Activated CD4-positive, CD25-positive, alpha-beta regulatory T cell treated with anti-CD3 and anti-CD28 coated beads, Interleukin-2, amount 50 U/mL, for 72 hours (primary cell): ENCODE results near the gene ACOX2.

Experiments
- DNase-seq: peaks from one replicate; pipeline ENCODE4 v3.0.0; 2021

The ACOX2 gene

DNA sequence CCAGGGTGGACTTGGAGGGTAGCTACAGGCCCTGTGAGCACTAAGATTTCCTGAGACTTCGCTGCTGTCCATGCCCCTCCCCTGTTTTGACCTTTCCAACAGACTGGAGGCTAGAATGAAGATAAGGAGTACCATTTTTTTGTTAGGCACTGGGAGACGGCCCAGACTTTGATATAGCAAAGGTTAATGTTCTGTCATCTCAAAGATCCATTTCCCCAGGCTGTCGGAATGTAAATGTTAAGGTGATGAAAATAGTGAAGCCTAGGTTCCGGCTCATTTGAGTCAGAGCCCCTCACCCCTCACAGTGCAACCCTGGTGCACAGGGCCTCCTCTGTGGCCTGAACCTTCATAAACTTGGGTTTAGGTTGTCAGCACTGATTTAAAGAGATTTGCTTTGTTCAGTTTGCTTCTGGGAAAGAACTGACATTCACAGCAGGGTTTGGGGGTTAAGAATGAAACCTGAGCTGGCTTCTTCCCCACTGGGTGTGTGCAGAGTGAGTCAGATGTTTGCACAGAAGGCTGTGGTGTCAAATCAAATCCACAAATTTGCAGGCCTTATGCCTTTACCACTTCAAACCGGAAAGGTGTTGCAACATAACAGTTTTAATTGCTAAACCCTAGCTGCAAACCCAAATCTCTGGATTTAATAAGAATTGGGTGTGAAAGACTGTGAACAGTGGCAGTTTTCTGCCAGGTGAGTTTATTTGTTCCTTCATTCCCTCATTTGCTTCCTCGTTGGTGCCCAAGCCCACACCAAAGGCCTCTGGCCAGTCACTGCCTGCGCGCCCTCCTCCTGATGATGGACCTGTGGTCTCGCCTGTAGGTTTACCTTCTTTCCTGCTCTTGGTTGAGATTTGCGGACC is 65.7 kb downstream of the ACOX2 start:
- DNase-seq, result no peak

DNA sequence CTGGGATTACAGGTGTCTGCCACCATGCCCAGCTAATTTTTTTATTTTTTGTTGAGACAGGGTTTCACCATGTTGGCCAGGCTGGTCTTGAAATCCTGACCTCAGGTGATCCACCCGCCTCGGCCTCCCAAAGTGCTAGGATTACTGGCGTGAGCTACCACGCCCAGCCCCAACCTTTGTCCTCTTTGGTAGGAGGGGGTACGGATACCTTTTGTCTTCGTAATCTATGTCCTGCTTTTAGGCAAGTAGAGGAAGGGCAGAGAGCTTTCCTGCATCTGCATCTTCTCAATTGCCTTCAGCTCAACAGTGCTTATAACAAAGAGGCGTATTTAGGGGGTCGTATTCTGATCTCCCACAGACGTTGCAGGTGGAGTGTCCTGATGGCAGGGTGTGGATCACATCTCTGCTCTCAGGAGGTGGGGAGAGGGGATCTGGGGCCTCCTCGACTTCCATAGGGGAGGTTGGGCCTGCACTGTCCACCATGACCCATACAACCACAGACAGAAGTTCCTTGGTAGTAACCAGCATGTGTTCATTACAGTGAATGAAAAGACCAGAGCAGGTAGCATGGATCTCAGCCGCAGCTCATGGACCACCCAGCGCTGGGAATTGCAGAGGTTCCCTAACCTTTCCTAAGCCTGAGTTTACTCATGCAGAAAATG is 66.5 kb downstream of the ACOX2 start:
- no peak for DNase-seq

DNA sequence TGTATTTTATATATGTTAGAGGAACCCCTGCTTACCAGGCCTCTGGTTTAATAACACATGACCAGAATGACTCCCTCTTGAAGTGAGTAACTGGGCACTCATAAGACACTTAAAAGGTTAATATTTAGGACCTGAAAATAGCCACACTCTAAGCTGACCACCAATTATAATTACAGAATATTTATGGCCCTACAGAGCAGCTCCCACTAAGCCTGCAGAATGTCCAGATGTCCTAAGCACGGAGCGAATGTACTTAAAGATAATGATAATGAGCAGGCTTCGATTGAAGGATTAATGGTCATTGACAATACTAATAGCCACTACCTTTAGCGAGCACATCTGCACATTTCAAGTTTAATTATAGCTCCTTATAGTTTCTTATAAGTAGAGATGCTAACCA is 67.9 kb downstream of the ACOX2 start:
- no peak for DNase-seq

DNA sequence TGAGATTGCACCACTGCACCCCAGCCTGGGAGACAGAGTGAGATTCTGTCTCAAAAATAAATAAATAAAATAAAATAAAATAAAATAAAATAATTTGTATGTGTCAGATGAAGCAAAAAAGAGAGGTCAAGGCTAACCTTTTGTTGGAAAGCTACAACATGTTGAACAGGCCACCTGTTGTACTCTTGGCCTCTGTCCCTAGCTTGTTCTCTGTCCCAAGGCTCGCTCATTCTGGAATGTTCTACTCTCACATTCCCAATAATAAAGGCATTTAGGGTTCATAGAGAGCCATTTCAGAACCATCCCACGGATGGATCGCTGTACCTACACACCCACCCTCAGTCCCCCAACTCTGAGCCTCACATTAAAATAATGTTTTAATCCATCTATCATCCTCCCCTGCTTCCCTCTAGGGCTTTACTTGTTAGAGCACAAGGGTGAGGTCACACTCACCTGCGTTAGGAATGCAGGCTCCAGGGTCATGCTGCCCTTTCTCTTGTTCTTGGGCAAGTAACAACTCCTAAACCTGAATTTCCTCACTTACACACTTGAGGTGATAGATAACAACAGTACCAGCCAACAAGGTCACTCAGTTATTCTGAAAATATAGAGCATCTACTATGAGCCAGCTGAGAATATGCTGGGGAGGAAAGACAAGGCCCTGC is 70.0 kb downstream of the ACOX2 start:
- no peak for DNase-seq

DNA sequence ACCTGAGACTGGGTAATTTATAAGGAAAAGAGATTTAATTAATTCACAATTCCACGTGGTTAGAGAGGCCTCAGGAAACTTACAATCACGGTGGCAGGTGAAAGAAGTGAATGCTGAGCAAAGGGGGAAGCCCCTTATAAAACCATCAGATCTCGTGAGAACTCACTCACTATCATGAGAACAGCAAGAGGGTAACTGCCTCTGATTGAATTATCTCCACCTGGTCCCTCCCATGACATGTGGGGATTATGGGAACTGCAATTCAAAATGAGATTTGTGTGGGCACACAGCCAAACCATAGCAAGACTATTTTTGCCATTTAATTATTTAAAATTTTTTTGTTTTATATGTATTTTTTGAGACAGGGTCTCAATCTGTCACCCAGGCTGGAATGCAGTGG is 72.1 kb downstream of the ACOX2 start:
- DNase-seq, result no peak

DNA sequence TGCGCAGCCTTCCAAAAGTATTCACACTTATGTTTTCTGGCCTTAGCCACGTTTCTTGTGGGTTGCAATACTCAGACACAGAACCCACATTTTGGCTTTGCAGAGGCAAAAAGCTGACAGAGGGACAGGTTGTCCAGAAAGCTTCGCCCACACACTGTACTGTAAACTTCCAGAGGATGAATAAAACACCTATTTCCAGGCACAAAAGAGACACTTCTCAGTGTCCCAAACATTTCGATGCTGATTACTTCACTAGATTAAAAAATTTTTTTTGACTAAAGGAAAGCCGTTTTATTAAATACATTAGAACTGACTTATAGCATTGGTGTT is 73.1 kb downstream of the ACOX2 start:
- DNase-seq, result no peak

DNA sequence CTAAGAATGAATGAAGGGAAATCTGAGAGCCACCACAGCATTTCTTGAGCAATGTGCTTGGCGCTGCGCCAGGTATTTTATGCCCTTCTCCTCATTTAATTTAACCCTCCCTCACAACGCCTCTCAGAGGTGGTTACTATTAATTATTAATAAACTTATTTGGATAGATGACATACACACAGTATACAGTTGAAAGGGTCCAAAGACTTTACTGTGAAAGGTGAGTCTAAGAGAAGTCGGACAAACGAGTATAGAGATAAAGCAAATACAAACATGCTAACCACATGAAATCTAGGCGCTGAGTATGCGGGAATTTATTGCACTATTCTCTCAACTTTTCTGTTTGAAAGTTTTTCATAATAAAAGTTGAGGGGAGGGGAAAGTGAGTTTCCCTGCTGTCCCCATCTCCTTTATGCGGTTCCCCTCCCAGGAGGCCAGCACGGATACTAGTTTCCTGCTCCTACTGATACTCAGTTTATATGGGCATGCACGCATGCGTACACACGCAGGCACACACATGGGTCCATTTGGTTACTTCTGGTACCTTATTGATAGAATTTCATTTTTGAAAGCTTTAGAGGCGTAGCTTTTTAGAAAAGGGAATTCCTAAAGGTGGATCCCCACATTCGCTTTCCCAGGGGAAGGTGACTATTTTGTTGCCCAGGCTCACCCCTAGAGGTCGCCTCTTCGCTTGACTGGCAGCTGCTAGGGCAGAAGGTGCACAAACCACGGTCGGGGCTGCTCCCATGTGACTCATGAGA is 73.6 kb downstream of the ACOX2 start:
- DNase-seq, result peak; percentile 60

DNA sequence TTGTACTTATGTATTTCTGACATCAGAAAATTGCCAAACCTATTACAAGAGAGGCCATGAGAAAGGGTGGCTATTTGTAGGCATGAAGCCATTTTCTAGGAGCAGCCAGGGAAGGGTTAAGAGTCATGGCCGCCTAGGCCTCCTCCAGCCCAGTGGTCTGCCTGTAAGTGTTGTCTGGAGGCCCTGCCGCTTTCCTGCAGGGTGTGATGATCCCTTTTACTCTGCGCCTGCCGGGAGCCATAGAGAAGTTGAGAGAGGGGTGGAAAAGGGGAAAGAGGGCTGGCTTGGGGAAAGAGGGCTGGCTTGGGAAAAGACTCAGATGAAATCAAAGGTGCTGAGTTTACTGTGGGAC is 74.2 kb downstream of the ACOX2 start:
- DNase-seq, result no peak

DNA sequence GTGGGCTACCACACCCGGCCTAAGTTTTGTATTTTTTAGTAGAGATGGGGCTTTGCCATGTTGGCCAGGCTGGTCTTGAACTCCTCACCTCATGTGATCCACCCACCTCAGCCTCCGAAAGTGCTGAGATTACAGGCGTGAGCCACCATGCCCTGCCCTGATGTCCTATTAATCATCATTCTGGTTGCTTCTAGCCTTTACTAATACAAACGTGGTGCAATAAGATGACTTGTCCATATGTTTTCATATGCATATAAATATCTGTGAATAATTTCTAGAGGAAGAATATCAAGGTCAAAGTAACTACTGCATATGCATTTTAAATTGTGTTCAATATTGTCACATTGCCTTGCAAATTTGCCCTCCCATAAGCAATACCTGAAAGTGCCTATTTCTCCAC is 77.8 kb downstream of the ACOX2 start:
- no peak for DNase-seq
